Transverse colon (tissue), 4 donors: ENCODE data around the gene PLGRKT.

Experiments used
- POLR2AphosphoS5 ChIP-seq, 3 donors: sonication (generic); formaldehyde crosslinking; IDR thresholded peaks; one replicate each; pipeline ENCODE4 v1.6.1; 2016; ENCODE audit warnings: antibody characterized with exemption in 3 of 3
- TF ChIP-seq, protein P1 (sequence below), 5 experiments: fragments of 200-600 bp in 3 of 5; fragments of 450-650 bp in 2 of 5; sonication (generic) in 3 of 5; IDR thresholded peaks; 1 replicate in 2 of 5; 2 replicates in 3 of 5; pipeline ENCODE4 v1.5.1; 2016 to 2017; ENCODE audit warnings: antibody characterized with exemption in 5 of 5, inconsistent platforms in 3 of 5, mild to moderate bottlenecking in 2 of 5, moderate library complexity in 1 of 5

DNA sequence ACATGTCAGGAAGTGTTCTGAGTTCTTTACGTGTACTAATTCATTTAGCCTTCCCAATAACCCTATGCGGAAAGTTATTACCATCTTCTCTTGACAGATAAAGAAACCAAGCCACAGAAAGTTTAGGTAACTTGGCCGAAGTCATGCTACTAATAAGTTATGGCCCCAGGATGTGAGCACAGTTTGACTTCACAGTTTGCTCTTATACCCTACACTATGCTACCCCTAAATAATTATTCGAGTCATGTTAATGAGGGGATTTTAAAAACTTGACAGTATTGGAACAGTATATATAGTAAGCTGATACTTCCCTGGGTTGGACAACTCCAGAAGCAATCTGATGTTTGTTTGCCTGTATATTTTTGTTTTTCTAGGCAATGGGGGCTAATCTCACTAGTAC, 43.2 kb upstream of the PLGRKT start:
- TF ChIP-seq, protein P1, sequence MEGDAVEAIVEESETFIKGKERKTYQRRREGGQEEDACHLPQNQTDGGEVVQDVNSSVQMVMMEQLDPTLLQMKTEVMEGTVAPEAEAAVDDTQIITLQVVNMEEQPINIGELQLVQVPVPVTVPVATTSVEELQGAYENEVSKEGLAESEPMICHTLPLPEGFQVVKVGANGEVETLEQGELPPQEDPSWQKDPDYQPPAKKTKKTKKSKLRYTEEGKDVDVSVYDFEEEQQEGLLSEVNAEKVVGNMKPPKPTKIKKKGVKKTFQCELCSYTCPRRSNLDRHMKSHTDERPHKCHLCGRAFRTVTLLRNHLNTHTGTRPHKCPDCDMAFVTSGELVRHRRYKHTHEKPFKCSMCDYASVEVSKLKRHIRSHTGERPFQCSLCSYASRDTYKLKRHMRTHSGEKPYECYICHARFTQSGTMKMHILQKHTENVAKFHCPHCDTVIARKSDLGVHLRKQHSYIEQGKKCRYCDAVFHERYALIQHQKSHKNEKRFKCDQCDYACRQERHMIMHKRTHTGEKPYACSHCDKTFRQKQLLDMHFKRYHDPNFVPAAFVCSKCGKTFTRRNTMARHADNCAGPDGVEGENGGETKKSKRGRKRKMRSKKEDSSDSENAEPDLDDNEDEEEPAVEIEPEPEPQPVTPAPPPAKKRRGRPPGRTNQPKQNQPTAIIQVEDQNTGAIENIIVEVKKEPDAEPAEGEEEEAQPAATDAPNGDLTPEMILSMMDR (IDR thresholded peaks at IDR 0.05) = no peak
- TF ChIP-seq POLR2AphosphoS5 (IDR thresholded peaks at IDR 0.05) = no peak
